NOMO-1 treated with DMSO at 0.1 percent for 48 hours (cell line): ENCODE data around the gene EIF2B4.

Experiments used
- DNase-seq: peaks from one replicate; lab custom pipeline; 2025; ENCODE audit not compliant: unreplicated experiment; lab: John Stamatoyannopoulos, UW

Gene EIF2B4

GRCh38 chr2:27370026-27370815, at the start of gene EIF2B4, which contains the start of gene SNX17:
Gene EIF2B4, minus strand, starts transcription at chr2:27370338. Its CDS starts 24 bp downstream, at chr2:27370314.
Gene SNX17, plus strand, starts transcription at chr2:27370616. Its CDS starts 128 bp downstream, at chr2:27370744.
- peak; percentile 98 for DNase-seq

- DNase-seq = no peak
These were observed 46.0 kb upstream of the EIF2B4 start for GRCh38 chr2:27416151-27416550.

- DNase-seq = no peak
These were observed 42.4 kb upstream of the EIF2B4 start for GRCh38 chr2:27412419-27413152.

- peak; percentile 91 for DNase-seq
These were observed 39.4 kb upstream of the EIF2B4 start, which contains the start of gene PPM1G for GRCh38 chr2:27409321-27410073. Gene PPM1G, minus strand, starts transcription at chr2:27409591. Its CDS starts 169 bp downstream, at chr2:27409422.

- DNase-seq = no peak
These were observed 38.6 kb upstream of the EIF2B4 start for GRCh38 chr2:27408601-27409320.

- DNase-seq = peak; percentile 12
These were observed 37.8 kb upstream of the EIF2B4 start for GRCh38 chr2:27407798-27408491.

- DNase-seq = no peak
These were observed 30.4 kb upstream of the EIF2B4 start for GRCh38 chr2:27400348-27401135.

GRCh38 chr2:27398962-27399361, 28.8 kb upstream of the EIF2B4 start:
- DNase-seq = no peak

- no peak for DNase-seq
These were observed 23.1 kb upstream of the EIF2B4 start for GRCh38 chr2:27393225-27393624.

- DNase-seq = no peak
These were observed 20.9 kb upstream of the EIF2B4 start for GRCh38 chr2:27390822-27391679.

- DNase-seq = no peak
These were observed 11.5 kb upstream of the EIF2B4 start for GRCh38 chr2:27381577-27382181.

- peak; percentile 94 for DNase-seq
These were observed 10.7 kb upstream of the EIF2B4 start, which contains the start of gene ZNF513 for GRCh38 chr2:27380626-27381545. Gene ZNF513, minus strand, starts transcription at chr2:27380734. Its CDS starts 208 bp downstream, at chr2:27380526.

GRCh38 chr2:27379836-27380625, 9.9 kb upstream of the EIF2B4 start:
- peak; percentile 36 for DNase-seq

GRCh38 chr2:27379383-27379835, 9.3 kb upstream of the EIF2B4 start:
- DNase-seq = peak; percentile 32

GRCh38 chr2:27378809-27379290, 8.7 kb upstream of the EIF2B4 start:
- DNase-seq = no peak
